HG02840 (cell line): ENCODE measurements around the gene REEP3.

Source experiments
- ATAC-seq: cut with Tn5 transposase; IDR thresholded peaks from one replicate; pipeline ENCODE4 v1.9.1; 2021; ENCODE audit warnings: mild to moderate bottlenecking, moderate library complexity, moderate number of reproducible peaks; ENCODE audit not compliant: unreplicated experiment, low FRiP score

The REEP3 gene

GRCh38 chr10:63583909-63584724, 62.9 kb downstream of the REEP3 start:
- no peak for ATAC-seq

GRCh38 chr10:63584725-63585035, 63.5 kb downstream of the REEP3 start:
- ATAC-seq, result no peak

DNA sequence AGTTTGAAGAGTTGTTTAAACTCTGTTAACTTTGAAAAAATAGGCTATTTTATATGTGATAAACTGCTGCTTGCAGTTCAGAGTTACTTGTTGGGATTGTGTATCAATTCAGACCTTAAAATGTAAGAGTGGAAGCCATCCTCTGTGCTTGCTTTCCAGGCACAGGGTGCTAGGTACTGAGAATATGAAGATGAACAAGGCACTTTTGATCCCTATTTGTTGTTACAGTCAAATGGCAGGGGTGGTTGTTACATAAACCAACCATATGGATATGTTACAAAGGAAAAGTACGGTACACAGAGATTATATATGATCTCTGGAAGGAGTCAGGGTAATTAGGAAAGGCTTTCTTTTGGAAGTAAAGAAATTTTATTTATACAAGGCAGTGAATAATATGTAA, 63.8 kb downstream of the REEP3 start:
- no peak for ATAC-seq

- ATAC-seq, result no peak
These were observed 64.8 kb downstream of the REEP3 start for GRCh38 chr10:63586043-63586442.

DNA sequence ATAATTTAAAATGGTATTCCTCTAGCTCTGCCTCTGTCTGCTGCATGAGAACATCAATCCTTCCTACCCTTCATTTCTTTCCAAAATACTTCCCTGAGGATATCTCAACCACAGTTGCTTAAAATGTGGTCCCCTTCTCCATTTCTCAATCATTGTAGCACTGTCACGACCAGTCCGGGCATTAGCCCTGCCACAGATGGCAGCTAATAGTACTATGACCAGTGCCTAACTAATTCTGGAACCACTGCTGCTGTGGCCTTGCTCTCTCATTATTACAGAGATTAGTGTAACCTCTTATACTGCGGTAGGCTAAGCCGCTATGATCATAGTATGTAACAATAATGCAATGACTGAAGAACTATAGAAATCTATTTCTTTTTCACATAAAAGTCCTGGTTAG, 66.0 kb downstream of the REEP3 start:
- no peak for ATAC-seq

DNA sequence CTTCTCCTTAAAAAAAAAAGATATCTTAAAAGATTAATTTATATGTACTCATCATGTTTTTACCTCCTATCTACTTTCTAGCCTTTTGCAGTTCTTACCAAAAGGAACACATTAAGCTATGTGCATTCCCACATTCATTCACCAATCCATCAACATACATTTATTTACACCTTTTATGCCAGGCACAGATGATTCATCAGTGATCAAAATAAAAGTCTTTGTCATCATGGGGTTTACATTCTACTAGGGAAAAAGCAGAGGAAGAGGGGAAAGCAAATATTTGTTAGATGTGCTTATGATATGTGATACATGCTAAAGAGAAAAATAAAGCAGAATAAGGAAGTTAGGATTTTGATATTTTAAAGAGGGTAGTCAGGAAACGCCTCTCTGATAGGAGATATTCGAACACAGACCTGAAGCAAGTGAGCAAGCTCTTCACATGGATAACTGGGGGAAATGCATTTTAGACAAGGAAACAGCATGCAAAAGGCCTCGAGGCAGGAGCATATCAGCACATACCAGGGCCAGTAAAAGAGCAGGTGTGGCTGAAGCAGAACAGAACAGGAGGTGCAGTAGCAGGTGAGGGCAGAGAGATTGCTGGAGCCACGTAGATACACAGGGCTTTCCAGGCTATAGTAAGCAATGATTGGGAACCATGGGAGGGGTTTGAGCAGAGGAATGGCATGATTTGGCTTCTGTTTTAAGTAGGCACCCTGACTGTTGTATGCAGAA, 67.4 kb downstream of the REEP3 start:
- no peak for ATAC-seq

- ATAC-seq, result no peak
These were observed 70.6 kb downstream of the REEP3 start for GRCh38 chr10:63591600-63592379.

DNA sequence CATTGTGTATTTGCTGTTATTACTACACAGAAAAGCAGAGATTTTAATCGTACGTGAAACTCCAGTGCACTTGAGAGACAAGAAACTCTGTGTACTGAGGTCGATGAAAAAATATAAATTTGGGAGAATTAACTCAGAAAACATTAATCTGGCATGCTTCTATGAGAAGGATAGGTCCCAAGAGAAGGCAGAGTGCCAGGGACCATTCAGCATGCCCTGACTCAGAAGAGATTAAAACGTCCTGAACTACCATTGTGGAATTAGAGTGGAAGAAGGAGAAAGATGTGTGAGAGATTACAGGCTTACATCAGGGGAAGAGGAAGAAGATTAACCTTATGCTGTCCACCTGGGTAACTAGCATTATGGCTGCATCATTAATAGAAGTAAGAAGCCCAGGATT, 72.4 kb downstream of the REEP3 start:
- no peak for ATAC-seq

DNA sequence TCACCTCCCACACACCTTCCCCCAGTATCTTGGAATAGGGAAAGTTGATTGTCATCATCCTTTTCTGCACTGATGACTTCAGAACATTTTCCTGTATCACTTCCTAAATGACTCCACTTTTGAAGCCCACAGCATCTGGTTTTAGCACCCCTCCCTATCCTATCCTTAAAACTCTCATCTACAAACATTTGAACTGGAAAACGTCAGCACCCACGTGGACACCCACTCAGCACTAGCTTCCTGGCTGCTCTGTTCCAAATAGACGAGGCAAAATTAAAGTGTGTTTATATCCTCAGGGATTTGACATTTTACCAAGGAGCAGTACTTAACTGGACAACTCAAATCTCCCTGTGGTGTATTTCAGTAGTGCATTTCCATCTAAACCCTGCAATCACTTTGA, 73.9 kb downstream of the REEP3 start:
- no peak for ATAC-seq

DNA sequence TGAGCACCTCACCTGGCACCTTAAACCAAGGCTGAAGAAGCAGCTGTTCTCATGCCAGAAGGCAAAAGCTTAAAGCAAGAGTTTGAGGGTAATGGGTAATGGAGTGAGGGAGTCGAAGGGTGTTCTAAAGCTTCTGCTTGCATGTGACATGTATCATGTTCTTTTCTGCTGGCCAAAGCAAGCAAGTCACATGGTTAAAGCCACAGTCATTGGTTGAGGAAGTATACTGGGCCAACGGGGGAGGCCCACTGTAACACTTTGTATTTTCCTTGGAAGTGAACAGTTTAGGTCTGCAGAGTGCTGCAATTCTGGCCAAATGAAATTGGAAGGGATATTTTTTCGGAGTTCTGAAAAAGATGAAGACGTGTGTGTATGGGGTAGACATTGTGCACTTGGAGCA, 75.7 kb downstream of the REEP3 start:
- no peak for ATAC-seq

DNA sequence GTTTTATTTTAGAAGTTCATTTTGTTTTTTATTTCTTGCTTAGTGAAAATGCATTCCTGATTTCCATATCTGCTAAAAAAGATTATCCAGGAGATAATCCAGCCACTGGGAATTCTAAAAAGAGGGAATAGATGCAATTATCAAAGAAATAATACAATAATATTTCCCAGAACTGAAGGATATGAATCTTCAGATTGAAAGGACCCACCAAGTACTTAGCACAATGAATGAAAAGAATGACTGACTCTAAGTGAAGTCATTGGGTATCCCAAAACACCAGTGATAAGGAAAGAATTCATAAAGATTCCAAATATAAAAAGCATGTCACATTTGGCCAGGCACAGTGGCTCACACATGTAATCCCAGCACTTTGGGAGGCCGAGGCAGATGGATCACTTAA, 79.3 kb downstream of the REEP3 start:
- ATAC-seq, result no peak

GRCh38 chr10:63603709-63604445, 82.7 kb downstream of the REEP3 start:
- ATAC-seq, result no peak

GRCh38 chr10:63605197-63605967, 84.2 kb downstream of the REEP3 start:
- no peak for ATAC-seq

GRCh38 chr10:63608511-63608910, 87.3 kb downstream of the REEP3 start:
- ATAC-seq, result no peak

DNA sequence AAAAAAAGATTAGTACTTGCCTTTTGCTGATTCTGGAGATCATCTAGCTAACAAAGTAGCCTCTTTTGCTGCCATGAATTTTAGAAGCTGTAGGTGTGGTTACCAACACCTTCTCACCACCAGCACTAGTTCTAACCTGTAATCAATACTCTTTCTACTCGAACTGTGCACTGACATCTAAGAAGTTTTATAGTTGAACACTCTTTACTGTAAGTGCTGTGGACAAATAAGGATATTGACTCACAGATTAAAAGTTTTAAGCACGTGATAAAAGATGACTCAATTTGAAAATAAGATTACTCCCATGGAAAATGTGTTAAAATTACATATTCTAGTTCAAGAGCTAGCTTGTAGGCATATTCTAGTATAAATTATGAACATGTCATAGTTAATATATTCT, 89.9 kb downstream of the REEP3 start:
- ATAC-seq, result no peak

DNA sequence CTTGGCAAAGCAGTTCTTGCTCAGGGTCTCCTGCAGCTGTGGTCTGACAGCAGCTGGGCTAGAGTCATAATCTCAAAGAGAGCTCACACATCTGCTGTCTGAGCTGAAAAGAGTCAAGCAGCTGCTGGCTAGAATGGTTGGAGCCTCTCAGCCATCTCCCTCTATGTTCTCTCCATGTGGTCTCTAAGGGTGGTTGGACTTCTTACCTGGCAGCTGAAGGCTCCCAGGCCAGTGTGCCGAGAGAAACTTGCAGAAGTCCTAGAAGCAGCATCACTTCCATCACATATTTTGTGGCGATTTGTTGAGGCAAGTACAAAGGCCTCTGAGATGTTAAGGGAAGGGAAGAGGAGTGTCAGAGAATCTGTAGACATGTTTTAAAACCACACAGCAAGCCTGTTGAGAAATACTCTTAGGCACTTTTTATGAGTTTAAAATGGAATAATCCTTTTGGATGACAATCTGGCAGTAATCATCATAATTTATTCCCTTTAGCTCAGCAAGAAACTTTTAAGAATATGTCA, 93.2 kb downstream of the REEP3 start:
- no peak for ATAC-seq

GRCh38 chr10:63618552-63618951, 97.4 kb downstream of the REEP3 start:
- no peak for ATAC-seq

DNA sequence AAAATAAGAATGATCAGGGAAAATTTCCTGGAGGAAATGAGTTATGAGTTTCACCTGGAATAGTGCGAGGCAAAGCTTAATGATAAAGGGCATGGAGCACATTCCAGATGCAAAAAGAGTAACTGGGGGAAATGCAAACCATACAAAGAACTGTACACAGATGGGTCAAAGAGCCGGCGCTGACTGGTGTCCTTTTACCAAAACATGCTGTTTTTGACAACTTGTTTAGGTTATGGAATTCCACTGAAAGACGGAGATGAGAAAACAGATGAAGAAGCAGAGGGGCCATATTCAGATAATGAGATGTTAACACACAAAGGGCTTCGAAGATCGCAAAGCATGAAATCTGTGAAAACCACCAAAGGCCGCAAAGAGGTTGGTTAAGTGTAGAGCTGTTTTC, 98.2 kb downstream of the REEP3 start:
- ATAC-seq, result no peak

- ATAC-seq, result no peak
These were observed 100.9 kb downstream of the REEP3 start for GRCh38 chr10:63622097-63622496.

- no peak for ATAC-seq
These were observed 103.5 kb downstream of the REEP3 start for GRCh38 chr10:63624701-63625100.
